Endothelial cell (in vitro differentiated cells): ENCODE results near the gene ACAD10. TPM values are rescaled to one million over a fixed set of nuclear protein-coding genes. Genes with fewer than 3 reads are reported as not detected.

Experiments
- DNase-seq: peaks from one replicate; pipeline ENCODE4 v3.0.0; 2021; ENCODE audit warnings: low spot score
- H3K27ac Mint-ChIP-seq: one replicate; pipeline ENCODE4 v1.8.0; 2021; ENCODE audit warnings: mixed read lengths, inconsistent platforms; ENCODE audit not compliant: unreplicated experiment
- H3K27me3 Mint-ChIP-seq: one replicate; pipeline ENCODE4 v1.8.0; 2021; ENCODE audit warnings: mild to moderate bottlenecking, moderate library complexity, mixed read lengths, inconsistent platforms; ENCODE audit not compliant: unreplicated experiment
- H3K36me3 Mint-ChIP-seq: one replicate; pipeline ENCODE4 v1.8.0; 2021; ENCODE audit warnings: mild to moderate bottlenecking, low read depth, mixed read lengths, inconsistent platforms; ENCODE audit not compliant: unreplicated experiment
- H3K4me1 Mint-ChIP-seq: one replicate; pipeline ENCODE4 v1.8.0; 2021; ENCODE audit warnings: mild to moderate bottlenecking, mixed read lengths, inconsistent platforms; ENCODE audit not compliant: unreplicated experiment
- H3K4me3 Mint-ChIP-seq: one replicate; pipeline ENCODE4 v1.8.0; 2021; ENCODE audit warnings: mild to moderate bottlenecking, mixed read lengths, inconsistent platforms; ENCODE audit not compliant: unreplicated experiment
- H3K9me3 Mint-ChIP-seq: one replicate; pipeline ENCODE4 v1.8.0; 2021; ENCODE audit warnings: mixed read lengths, inconsistent platforms; ENCODE audit not compliant: unreplicated experiment
- long read RNA-seq: library from polyadenylated mRNA; unstranded; transcript quantifications from one replicate; pipeline ENCODE4 v2.0.0, GENCODE V29; 2020; ENCODE audit not compliant: unreplicated experiment
- total RNA-seq: library from RNA; stranded (reverse); fragmentation: NEBNext Ultra II Directional; extraction: Animal tissue kit (Norgen Biotek cat#: 25700); gene quantifications from one replicate; pipeline ENCODE4 v1.2.1, GENCODE V29; 2021; ENCODE audit not compliant: unreplicated experiment
- TF ChIP-seq, protein P1 (sequence below): fragments of 200-600 bp; sonication (generic); IDR thresholded peaks from one replicate; pipeline ENCODE4 v1.5.0; 2021; ENCODE audit warnings: antibody characterized with exemption; ENCODE audit not compliant: unreplicated experiment

ACAD10 gene
- 26.8 TPM for total RNA-seq
- long read RNA-seq, partial matches to known transcripts = 3 of 9 reads
- long read RNA-seq, other reads (novel, unspliced or antisense) = 4 of 9 reads

DNA sequence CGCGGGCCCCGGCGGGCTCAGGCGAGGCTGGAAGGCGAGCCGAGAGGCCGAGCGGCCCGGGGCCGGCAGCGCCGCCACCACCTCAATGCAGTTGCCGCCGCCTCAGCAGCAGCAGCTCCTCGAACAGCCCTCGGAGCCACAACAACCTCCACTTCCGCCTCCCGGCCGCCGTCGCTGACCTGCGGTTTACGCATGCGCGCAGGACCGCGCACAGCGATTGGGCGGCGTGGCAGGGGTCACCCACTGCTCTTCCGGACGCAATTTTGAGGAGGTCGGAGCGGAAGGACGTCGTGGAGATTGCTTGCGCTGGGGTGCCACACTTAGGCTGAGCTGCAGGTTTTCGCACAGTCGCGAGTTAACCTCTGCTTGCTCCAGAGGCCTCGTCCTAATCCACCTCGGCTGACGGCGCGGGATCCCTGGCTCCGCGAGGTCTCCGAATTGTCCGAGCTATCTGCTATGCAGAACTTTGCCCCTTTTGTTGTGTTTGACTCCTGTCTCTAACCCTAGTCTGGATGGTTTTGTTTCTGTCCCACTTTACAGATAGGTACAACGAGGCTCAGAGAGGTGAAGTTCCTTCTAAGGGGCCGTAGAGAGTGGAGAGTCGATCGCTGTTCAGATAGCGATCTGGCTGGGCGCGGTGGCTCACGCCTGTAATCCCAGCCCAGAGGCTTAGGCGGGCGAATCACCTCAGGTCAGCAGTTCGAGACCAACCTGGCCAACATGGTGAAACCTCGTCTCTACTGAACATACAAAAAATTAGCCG is at the start of gene ACAD10, which contains the start of gene BRAP:
Gene ACAD10, plus strand, starts transcription at position 243 of the 763 bp plus-strand sequence. CDS start 6,657 bp downstream, outside the sequence.
Gene BRAP, minus strand, starts transcription at position 146 of the 763 bp plus-strand sequence. CDS start 164 bp downstream, outside the sequence.
- peak within 1 kb of the TSS; percentile 99 for H3K4me3 Mint-ChIP-seq

DNA sequence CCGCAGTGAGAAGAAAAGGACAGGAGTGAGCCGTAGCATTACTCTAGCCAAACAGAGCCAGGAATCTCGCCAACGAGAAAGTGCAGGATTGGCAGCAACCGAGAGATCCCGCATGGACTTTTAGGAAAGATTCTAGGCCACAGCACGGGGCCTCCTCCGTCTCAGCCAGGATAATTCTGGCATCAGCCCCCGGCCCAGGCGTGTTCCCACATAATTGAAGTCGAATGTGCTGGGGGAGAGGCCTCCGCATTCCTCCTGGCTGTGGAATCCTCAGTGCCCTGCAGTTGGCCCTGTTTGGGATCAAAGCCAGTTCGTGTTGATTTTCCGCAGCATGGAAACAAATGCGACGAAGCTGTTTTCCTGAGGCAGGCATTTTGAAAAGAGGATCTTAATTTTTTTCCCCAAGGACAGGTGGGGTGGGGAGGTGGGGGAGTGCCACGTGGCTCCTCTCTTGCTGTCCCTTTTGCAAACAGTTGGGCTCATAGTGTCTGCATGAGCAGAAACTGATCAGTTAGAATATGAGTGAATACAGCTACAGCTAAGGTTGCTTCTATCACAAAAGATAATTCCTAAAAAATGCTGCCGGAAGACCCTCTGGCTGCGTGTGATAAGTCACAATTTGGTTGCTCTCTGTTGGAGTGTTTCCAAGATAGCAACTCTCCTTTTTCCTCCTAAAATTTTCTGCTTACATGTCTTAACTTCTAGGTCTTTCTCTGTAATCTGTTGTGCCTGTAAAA is 49.5 kb upstream of the ACAD10 start:
- Mint-ChIP-seq H3K9me3 (no peaks in the 10 kb centered on the region), H3K27me3 (peaks cover 1% of the 10 kb centered on the region), H3K27ac (peak overlapping the region; percentile 59), H3K4me3 (peak overlapping the region; percentile 19), H3K4me1 (peaks cover 11% of the 10 kb centered on the region), H3K36me3 (no peaks in the 10 kb centered on the region)
- peak; percentile 20 for DNase-seq
- TF ChIP-seq, protein P1, sequence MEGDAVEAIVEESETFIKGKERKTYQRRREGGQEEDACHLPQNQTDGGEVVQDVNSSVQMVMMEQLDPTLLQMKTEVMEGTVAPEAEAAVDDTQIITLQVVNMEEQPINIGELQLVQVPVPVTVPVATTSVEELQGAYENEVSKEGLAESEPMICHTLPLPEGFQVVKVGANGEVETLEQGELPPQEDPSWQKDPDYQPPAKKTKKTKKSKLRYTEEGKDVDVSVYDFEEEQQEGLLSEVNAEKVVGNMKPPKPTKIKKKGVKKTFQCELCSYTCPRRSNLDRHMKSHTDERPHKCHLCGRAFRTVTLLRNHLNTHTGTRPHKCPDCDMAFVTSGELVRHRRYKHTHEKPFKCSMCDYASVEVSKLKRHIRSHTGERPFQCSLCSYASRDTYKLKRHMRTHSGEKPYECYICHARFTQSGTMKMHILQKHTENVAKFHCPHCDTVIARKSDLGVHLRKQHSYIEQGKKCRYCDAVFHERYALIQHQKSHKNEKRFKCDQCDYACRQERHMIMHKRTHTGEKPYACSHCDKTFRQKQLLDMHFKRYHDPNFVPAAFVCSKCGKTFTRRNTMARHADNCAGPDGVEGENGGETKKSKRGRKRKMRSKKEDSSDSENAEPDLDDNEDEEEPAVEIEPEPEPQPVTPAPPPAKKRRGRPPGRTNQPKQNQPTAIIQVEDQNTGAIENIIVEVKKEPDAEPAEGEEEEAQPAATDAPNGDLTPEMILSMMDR = no peak

More for the DNA sequence above, at the start of gene ACAD10, which contains the start of gene BRAP:
- Mint-ChIP-seq H3K9me3 (no peaks in the 10 kb centered on the region), H3K36me3 (peaks cover 12% of the 10 kb centered on the region), H3K4me1 (peaks cover 25% of the 10 kb centered on the region), H3K27me3 (no peaks in the 10 kb centered on the region), H3K27ac (peak within 1 kb of the TSS; percentile 94)
- DNase-seq = peak; percentile 95
- TF ChIP-seq, protein P1 = no peak

DNA sequence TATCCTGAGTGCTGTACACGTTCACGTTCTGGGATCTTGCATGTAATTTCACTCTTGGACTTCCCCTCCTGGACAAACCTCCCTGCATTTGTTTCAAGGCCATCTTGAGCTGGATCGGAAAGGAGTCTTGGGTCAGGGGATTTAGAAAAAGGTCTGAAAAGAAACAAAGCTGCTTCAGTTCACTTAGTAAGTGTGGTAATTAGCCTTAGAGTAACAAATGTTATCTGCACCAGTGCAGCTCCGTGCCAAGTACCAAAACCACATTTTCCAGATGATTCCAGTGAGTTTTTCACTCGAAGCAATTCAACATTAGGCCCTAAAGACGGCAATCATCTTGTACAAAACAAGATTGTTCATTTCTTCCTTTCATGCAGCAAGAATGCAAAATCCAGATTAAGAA is 47.3 kb upstream of the ACAD10 start:
- Mint-ChIP-seq H3K36me3 (no peaks in the 10 kb centered on the region), H3K9me3 (no peaks in the 10 kb centered on the region), H3K4me3 (no peak overlapping the region), H3K27ac (no peak overlapping the region), H3K4me1 (peaks cover 11% of the 10 kb centered on the region), H3K27me3 (no peaks in the 10 kb centered on the region)
- TF ChIP-seq, protein P1 = no peak
- DNase-seq = no peak

DNA sequence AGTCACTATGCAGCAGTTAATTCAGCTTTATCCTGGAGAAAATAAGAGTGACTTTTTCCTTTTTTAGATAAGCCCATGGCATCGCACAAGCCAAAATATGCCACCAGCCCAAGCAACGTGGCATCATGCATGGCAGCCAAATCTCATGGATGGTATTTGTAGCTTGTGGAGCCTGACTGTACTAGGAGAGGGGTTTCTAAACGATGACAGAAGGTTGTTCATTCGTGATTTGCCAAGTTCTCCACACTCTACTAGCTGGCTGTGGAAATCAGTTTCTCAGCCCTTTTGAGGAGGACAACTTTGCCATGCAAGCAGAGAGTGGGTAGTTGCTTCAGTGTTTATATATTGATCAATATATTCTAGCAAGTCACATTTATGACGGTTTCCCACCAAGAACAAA is 45.3 kb upstream of the ACAD10 start:
- Mint-ChIP-seq H3K27ac (no peak overlapping the region), H3K27me3 (no peaks in the 10 kb centered on the region), H3K9me3 (no peaks in the 10 kb centered on the region), H3K4me1 (peaks cover 11% of the 10 kb centered on the region), H3K4me3 (no peak overlapping the region), H3K36me3 (peaks cover 4% of the 10 kb centered on the region)
- DNase-seq = no peak
- TF ChIP-seq, protein P1 = no peak
